DMS 273 treated with DMSO at 0.1 percent for 48 hours (cell line): ENCODE measurements around the gene DUSP22.
"Not testable (repeated sequence)": the region's sequence is repeated elsewhere in the genome, so short reads cannot be mapped to it uniquely, and the experiment has no call there.

Experiments used
- DNase-seq: peaks from one replicate; lab custom pipeline; 2025; lab: John Stamatoyannopoulos, UW

The DUSP22 gene

GRCh38 chr6:279341-280029 is 12.8 kb upstream of the DUSP22 start:
- no peak for DNase-seq

GRCh38 chr6:280775-281468 is 11.4 kb upstream of the DUSP22 start:
- no peak for DNase-seq

- DNase-seq: no peak
Measured at GRCh38 chr6:281469-282103, 10.7 kb upstream of the DUSP22 start.

GRCh38 chr6:282177-282866 is 10.0 kb upstream of the DUSP22 start:
- no peak for DNase-seq

- DNase-seq: no peak
Measured at GRCh38 chr6:282867-283416, 9.3 kb upstream of the DUSP22 start.

DNA sequence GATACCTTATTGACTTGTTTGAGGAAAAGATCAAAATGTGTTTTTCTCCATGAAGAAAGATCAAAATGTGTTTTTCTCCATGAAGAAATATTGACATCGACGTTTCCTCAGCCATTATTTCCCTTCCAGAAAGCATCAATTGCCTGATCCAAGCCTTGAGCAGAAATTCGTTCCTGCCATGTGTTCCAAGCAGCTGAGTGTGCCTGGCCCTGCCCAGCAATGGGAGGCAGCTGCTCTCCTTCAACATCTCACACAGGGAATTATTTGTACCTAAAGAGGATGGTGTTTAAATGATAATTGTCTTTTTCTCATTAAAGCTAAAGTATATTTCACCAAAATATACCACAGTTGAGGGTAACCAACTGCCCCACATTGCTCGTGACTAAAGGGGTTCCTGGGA is 7.8 kb upstream of the DUSP22 start:
- DNase-seq: no peak

GRCh38 chr6:285030-285771 is 7.1 kb upstream of the DUSP22 start:
- no peak for DNase-seq

GRCh38 chr6:285902-286301 is 6.4 kb upstream of the DUSP22 start:
- not testable (repeated sequence) for DNase-seq

DNA sequence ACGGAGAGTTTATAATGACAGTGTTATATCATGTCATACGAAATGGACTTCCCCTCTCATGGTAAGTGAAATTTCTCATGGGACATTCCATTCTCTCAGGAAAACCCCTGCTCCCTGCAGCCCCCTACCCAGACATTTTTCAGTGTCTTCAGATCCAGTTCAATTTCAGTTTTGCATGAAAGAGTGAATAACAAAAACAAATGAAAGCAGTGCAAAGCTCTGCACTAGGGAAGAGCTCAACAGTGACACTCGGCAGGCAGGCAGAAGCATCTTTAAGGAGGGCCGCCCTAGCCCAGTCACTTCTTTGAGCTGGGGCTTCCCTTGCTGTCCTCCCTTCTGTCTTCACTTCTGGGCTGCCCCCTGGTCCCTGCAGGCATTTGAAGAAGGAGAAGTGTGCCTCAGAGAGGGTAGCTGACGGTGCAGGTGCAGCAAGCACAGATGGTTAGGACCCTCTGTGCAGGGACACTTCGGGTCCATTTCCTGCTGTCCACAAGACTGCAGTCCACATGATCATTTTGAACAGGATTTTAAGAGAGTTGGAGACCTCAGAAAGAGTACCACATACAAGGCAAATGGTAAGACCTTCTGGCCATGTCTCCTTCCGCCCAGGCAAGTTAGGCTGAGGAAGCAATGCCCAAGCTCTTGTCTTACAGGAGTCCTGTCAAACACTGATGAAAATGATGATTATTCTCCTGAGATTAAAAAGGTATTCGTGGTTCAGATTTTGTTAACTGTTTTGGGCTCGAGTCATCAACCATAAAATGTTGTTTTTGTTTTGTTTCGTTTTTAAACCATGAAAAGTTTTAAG is 5.4 kb upstream of the DUSP22 start:
- DNase-seq: no peak

- DNase-seq: no peak
Measured at GRCh38 chr6:287489-287860, 4.8 kb upstream of the DUSP22 start.

- no peak for DNase-seq
Measured at GRCh38 chr6:288866-289265, 3.4 kb upstream of the DUSP22 start.

DNA sequence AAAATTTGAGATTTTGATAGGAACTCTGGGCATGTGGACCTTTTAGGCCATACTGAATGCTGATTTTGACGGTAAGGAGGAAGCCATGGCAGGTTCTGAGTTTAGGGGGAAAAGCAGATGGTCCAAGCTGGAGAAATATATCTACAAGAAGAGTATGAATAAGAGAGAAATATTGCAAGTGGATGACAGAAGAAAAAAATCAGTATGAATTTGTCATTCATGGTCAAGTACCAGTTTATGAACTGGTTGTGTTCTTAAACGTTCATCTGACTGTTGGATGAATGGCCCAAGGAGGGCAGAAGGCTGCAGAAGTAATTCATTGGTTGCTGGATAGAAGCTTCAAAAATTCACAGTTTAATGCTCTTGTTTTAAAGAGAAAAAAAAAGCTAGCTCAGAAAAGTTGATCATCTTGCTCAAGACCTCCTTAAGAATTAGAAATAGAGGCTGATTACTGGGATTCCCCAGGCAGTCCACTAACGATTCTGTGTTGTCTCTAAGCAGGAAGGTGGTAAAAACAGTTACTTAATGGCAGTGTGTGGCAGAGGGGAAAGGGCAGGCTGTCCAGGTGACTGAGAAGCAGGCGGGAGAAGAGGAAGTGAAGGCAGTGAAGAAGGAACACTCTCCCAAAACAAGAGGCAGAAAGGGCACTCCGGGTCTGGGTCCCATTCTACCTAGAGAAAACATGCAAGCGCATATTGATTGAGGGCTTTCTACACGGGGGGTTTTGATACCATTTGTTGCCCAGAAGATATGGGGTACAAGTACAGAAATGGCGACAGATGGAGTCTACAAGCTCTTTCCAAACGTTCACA is 2.0 kb upstream of the DUSP22 start:
- DNase-seq: no peak

DNA sequence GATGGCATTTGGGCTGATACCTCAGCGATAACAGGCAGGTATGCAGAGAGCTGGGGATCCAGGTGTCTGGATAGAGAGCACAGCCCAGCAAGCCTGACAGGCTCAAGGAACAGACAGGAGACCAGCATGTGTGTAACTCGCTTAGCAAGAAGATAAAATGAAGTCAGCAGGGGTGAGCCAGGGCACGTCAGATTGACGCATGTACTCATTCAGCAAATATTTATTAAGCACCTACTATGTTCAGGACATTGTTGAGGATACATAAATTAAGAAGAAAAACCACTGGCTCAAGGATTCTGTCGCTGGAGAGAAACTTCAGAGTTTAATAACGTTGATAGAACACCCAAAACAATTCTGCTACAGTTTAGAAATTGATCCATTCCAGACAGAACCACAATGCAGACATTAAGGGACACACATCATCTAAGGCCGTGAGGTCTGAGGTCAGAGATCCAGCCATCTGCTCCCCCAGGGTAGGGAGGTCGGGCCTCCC is 1.0 kb upstream of the DUSP22 start:
- no peak for DNase-seq

DNA sequence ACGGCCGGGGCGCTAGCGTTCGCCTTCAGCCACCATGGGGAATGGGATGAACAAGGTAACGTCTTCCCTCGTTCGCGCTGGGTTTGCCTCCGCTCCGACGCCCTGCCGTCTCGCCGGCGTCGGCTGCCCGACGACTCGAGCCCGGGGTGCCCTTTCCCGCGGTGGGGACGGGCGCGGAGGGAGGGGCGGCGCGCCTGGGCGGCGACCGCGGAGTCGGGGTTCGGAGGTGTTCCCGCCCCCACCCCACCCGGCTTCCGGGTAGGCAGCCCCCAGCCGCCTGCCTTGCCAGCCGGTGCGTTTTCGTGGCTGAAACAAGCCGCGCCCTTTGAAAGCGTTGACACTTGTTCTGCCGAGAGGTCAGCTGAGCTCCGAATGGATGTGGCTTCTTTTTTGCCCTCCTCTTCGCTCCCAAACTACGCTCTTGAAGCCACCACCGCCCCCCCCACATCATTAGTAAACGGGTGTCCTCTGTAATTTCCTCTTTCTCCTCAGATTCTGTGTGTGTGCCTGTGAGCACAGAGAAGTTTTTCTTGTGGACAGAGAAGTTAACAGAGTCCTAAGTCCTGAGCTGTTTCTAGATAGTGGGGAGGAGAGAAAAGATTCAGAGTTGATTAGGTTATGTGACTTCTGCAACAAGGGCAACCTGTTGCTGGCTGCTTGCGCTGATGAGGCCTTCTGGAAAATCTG is 362 bp downstream of the DUSP22 start:
- DNase-seq: no peak

- DNase-seq: no peak
Measured at GRCh38 chr6:293193-294174, 1.2 kb downstream of the DUSP22 start.

DNA sequence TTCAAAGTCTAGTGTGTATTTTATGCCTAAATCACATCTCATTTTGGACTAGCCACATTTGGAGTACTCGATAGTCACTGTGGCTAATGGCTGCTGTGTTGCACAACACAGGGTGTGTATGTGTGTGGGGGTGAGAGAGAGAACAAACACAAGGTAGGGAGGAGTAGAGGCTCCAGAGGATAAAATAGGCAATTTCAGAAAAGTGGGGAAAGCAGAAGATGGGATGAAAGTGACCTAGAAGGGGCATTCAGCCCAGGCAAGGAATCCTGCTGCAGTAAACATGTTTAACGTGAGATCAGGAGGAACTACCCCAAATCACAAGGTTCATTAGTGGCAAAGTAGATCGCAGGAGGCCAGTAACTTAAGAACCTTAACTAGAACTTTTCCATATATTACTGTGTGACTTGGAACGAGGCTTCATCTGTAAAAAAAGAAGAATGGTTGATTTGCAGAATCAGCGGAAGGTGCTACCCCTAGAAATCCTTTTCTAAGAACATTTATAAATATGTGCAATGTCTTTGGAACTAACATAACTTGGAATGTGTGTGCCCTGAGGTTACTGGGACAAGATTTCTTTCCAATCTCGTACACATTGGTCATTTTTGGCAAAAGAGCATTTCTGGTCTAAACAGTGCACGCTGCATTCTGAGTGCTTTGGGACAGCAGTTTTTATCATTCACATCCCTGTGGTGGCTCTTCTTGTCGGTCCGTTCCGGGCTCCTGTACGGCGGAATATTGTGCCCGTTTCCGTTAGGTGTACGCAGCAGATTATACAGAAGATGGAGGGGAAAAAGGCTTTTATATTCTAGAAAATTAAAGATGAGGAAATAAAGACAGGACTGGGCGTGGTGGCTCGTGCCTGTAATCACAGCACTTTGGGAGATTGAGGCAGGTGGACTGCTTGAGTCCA is 2.6 kb downstream of the DUSP22 start:
- no peak for DNase-seq
